GM12878 (cell line): Measurements from ENCODE around the gene ZMIZ1. TPM values are rescaled to one million over a fixed set of nuclear protein-coding genes. Genes with fewer than 3 reads are reported as not detected.

Source experiments
- ATAC-seq: fragments of 200-7000 bp; cut with Tn5 transposase; 3 replicates; pipeline ENCODE4 v1.9.1; 2020; ENCODE audit warnings: mild to moderate bottlenecking, moderate library complexity
- BruUV-seq: library from RNA; stranded (reverse); fragments of 400-500 nt; replicated peaks from 2 replicates; lab custom pipeline; 2021; lab: Mats Ljungman, UMichigan
- CTCF ChIA-PET: fragments of 300-600 bp; sonication (Branson Sonifier 250); formaldehyde crosslinking; extraction: SDS; loops from one replicate; lab custom pipeline; 2021; ENCODE audit warnings: inconsistent platforms; lab: Yijun Ruan, JAX
- POLR2A ChIA-PET: fragments of 350-600 bp; formaldehyde crosslinking; extraction: SDS; loops from one replicate; lab custom pipeline; 2021; ENCODE audit warnings: inconsistent platforms; lab: Charles Lee
- RAD21 ChIA-PET: fragments of 300-600 bp; sonication (Branson Sonifier 250); formaldehyde crosslinking; loops from one replicate; lab custom pipeline; 2023; ENCODE audit warnings: antibody characterized with exemption; ENCODE audit not compliant: unreplicated experiment; lab: Charles Lee
- SMC1A ChIA-PET: fragments of 300-600 bp; sonication (Branson Sonifier 250); formaldehyde crosslinking; loops from one replicate; lab custom pipeline; 2023; ENCODE audit not compliant: unreplicated experiment, uncharacterized antibody; lab: Charles Lee
- DNase-seq: peaks from one replicate; pipeline ENCODE4 v3.0.0-alpha.2; 2011; ENCODE audit warnings: low read depth, low spot score
- FAIRE-seq: peaks from 3 replicates; lab custom pipeline; 2011; peaks lifted over from hg19 to GRCh38; lab: Jason Lieb, UNC
- H2AFZ ChIP-seq: 2 replicates; pipeline ENCODE4 v1.6.0; 2011; ENCODE audit warnings: low read depth, low read length, control low read depth; ENCODE audit not compliant: control insufficient read depth
- H3K27ac ChIP-seq: 2 replicates; pipeline ENCODE4 v1.5.1; 2011; ENCODE audit warnings: control low read depth; ENCODE audit not compliant: control insufficient read depth, insufficient read depth
- H3K27me3 ChIP-seq, 2 experiments: replicated peaks in 1 of 2; 2 replicates each; pipeline versions ENCODE4 v1.6.0 to v1.6.1; 2011; ENCODE audit warnings: low read length in 1 of 2; ENCODE audit not compliant: control insufficient read depth in 2 of 2, insufficient read depth in 2 of 2
- H3K36me3 ChIP-seq, 2 experiments: 2 replicates each; pipeline ENCODE4 v1.5.1; 2011; ENCODE audit warnings: low read length in 1 of 2; ENCODE audit not compliant: control insufficient read depth in 2 of 2, insufficient read depth in 2 of 2
- H3K4me1 ChIP-seq: 2 replicates; pipeline ENCODE4 v1.6.1; 2011; ENCODE audit warnings: mild to moderate bottlenecking, low read length, moderate library complexity, mixed read lengths; ENCODE audit not compliant: control insufficient read depth, insufficient read depth
- H3K4me2 ChIP-seq: 2 replicates; pipeline ENCODE4 v1.6.0; 2011; ENCODE audit warnings: control low read depth; ENCODE audit not compliant: control insufficient read depth, insufficient read depth
- H3K4me3 ChIP-seq: fragments of 200-600 bp; sonication (generic); 2 replicates; pipeline ENCODE4 v1.5.1; 2016
- H3K79me2 ChIP-seq: 2 replicates; pipeline ENCODE4 v1.6.0; 2011; ENCODE audit warnings: low read length; ENCODE audit not compliant: control insufficient read depth, insufficient read depth
- H3K9ac ChIP-seq: 2 replicates; pipeline ENCODE4 v1.8.0; 2011; ENCODE audit warnings: low read length, control low read depth, mixed read lengths; ENCODE audit not compliant: control insufficient read depth, insufficient read depth
- H3K9me3 ChIP-seq: replicated peaks from 3 replicates; pipeline ENCODE4 v1.5.1; 2011; ENCODE audit warnings: mild to moderate bottlenecking, low read length; ENCODE audit not compliant: control insufficient read depth, insufficient read depth
- H4K20me1 ChIP-seq: 2 replicates; pipeline ENCODE4 v1.6.0; 2011; ENCODE audit not compliant: control insufficient read depth, insufficient read depth
- ASH2L ChIP-seq: fragments of 300-600, 200-600 bp; sonication (generic); IDR thresholded peaks from 2 replicates; pipeline ENCODE4 v1.6.1; 2017; ENCODE audit warnings: low read depth, mild to moderate bottlenecking, borderline replicate concordance
- CBX3 ChIP-seq: fragments of 200-600 bp; sonication (generic); IDR thresholded peaks from 2 replicates; pipeline ENCODE4 v1.6.1; 2016; ENCODE audit warnings: low read depth, borderline replicate concordance
- GATAD2B ChIP-seq: fragments of 450-650 bp; conservative IDR thresholded peaks from 2 replicates; pipeline ENCODE4 v1.6.1; 2017; ENCODE audit warnings: low read depth, mild to moderate bottlenecking, moderate library complexity
- KAT2A ChIP-seq: conservative IDR thresholded peaks from 2 replicates; pipeline ENCODE4 v1.6.1; 2011; ENCODE audit warnings: low read depth, low read length; ENCODE audit not compliant: control insufficient read depth
- NFYB ChIP-seq: IDR thresholded peaks from 2 replicates; pipeline ENCODE4 v1.6.1; 2011; ENCODE audit warnings: low read depth, mild to moderate bottlenecking, low read length, improper control_type of control experiment, moderate library complexity; ENCODE audit not compliant: insufficient read depth
- PAX5 ChIP-seq: IDR thresholded peaks from 2 replicates; pipeline ENCODE4 v1.6.1; 2011; ENCODE audit warnings: low read depth, low read length, borderline replicate concordance
- PML ChIP-seq: IDR thresholded peaks from 2 replicates; pipeline ENCODE4 v1.6.1; 2012; ENCODE audit warnings: low read length, inconsistent platforms
- RUNX3 ChIP-seq: IDR thresholded peaks from 2 replicates; pipeline ENCODE4 v1.6.1; 2012; ENCODE audit warnings: low read length, inconsistent platforms
- SIN3A ChIP-seq: IDR thresholded peaks from 2 replicates; pipeline ENCODE4 v1.6.1; 2012; ENCODE audit warnings: low read depth, low read length, improper control_type of control experiment
- SP1 ChIP-seq: IDR thresholded peaks from one replicate; pipeline ENCODE4 v1.6.1; 2011; ENCODE audit warnings: low read depth, low read length
- TARDBP ChIP-seq: IDR thresholded peaks from 2 replicates; pipeline ENCODE4 v1.6.1; 2016; ENCODE audit warnings: borderline replicate concordance
- TCF3 ChIP-seq: IDR thresholded peaks from 2 replicates; pipeline ENCODE4 v1.6.1; 2012; ENCODE audit warnings: low read depth, mild to moderate bottlenecking, low read length, borderline replicate concordance; ENCODE audit not compliant: insufficient read depth
- TCF7 ChIP-seq: IDR thresholded peaks from 2 replicates; pipeline ENCODE4 v1.6.1; 2014; ENCODE audit warnings: antibody characterized with exemption, borderline replicate concordance
- WRNIP1 ChIP-seq: IDR thresholded peaks from 2 replicates; pipeline ENCODE4 v1.6.1; 2011; ENCODE audit warnings: low read depth, low read length, improper control_type of control experiment, borderline replicate concordance
- ZNF217 ChIP-seq: fragments of 450-650 bp; IDR thresholded peaks from 2 replicates; pipeline ENCODE4 v1.6.1; 2017; ENCODE audit warnings: antibody characterized with exemption, mild to moderate bottlenecking
- ZNF24 ChIP-seq: fragments of 450-650 bp; IDR thresholded peaks from 2 replicates; pipeline ENCODE4 v1.6.1; 2017; ENCODE audit warnings: antibody characterized with exemption, mild to moderate bottlenecking
- WGBS: methylation state at CpG from one replicate; pipeline ENCODE4 v1.1.6; 2016; ENCODE audit warnings: low lambda C conversion rate; ENCODE audit not compliant: insufficient replicate concordance, insufficient coverage; ENCODE audit errors: missing lambda C conversion rate; 5-methylcytosine and 5-hydroxymethylcytosine counted together
- in situ Hi-C: fragments of 300-500 bp; cut with MboI; formaldehyde crosslinking; loops from 9 replicates; pipeline ENCODE4 v1.14.3; 2018; ENCODE audit warnings: mixed read lengths
- intact Hi-C: fragments of 100-400 bp; cut with micrococcal nuclease; formaldehyde crosslinking; loops from one replicate; pipeline ENCODE4 v1.14.2; 2022; ENCODE audit not compliant: unreplicated experiment
- polyA plus RNA-seq, 11 experiments: library from polyadenylated mRNA; depleted of rRNA in 4 of 11; unstranded in 6 of 11; stranded (reverse) in 5 of 11; fragments of >200 nt; fragmentation: Nextera tagmentation in 4 of 11; fragmentation: Illumina TruSeq in 1 of 11; extraction: Ambion mirVana in 4 of 11; extraction: Trizol in 1 of 11; gene quantifications; 1 replicate in 1 of 11; 2 replicates in 10 of 11; pipeline versions ENCODE4 v1.2.1 to v1.2.3, GENCODE V29; 2011 to 2016; ENCODE audit warnings: inconsistent platforms in 2 of 11, missing spikeins in 2 of 11, low read depth in 1 of 11
- total RNA-seq, 4 experiments: library from RNA; depleted of rRNA in 3 of 4; stranded (reverse); fragments of >200 nt in 3 of 4; fragmentation: Illumina TruSeq in 1 of 4; extraction: Trizol in 1 of 4; gene quantifications; 2 replicates each; pipeline versions ENCODE4 v1.2.1 to v1.2.3, GENCODE V29; 2013 to 2021
- TF ChIP-seq, protein P1 (sequence below): fragments of 450-650 bp; IDR thresholded peaks from 2 replicates; pipeline ENCODE4 v1.6.1; 2014; ENCODE audit warnings: mild to moderate bottlenecking
- TF ChIP-seq, protein P2 (sequence below): fragments of 450-650 bp; IDR thresholded peaks from 2 replicates; pipeline ENCODE4 v1.6.1; 2017; ENCODE audit warnings: low read depth, mild to moderate bottlenecking, moderate library complexity

ZMIZ1 gene
- total and polyA plus RNA-seq, 10 of the 15 experiments (the other 5 are each of a cell fraction or from before 2014, with no cell fraction given): 3.1 to 82.3 (median 14.9) TPM

DNA sequence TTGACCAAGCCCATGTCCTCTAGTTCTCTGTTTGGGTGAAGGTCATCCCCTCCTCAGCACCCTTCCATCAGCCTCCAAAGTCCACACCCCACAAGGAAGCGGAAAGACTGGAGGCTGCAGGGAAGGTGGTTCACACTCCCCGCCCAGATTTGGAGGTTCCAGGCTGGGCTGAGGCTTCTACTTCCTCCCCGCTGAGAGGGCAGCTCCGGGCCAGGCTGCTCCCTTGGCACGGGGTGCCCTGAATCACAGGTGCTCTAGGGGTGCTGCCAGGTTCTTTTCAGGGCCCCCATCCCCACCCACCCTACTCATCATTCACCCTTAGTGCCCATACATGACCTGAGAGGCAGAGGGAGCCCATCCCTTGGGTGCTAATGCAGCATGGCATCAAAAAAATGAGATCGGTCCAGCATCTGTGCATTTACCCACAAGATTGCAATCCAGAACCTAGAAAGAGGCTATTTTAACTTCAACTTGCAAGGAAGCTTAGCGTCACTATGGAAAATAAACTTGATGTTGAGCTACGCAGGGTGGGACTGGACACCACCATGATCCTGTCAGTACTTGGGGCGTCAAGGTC lies 47.3 kb upstream of the ZMIZ1 start:
- DNase-seq: no peak
- Histone ChIP-seq H3K4me3 (no peak overlapping the region), H3K9ac (no peak overlapping the region), H3K79me2 (no peaks in the 10 kb centered on the region), H3K4me1 (peaks cover 14% of the 10 kb centered on the region), H3K36me3 (no peaks in the 10 kb centered on the region), H3K4me2 (no peak overlapping the region), H3K27ac (no peak overlapping the region), H2AFZ (no peak overlapping the region), H3K9me3 (no peaks in the 10 kb centered on the region; the same call in 2 of the 3 replicates), H4K20me1 (no peaks in the 10 kb centered on the region), H3K27me3 (no peaks in the 10 kb centered on the region)
- in situ Hi-C loops (no loop called here), intact Hi-C loops (no loop called here)
- BruUV-seq: no TSS peak
- TF ChIP-seq TCF7: no peak
- no peak for TF ChIP-seq WRNIP1
- no peak for TF ChIP-seq TARDBP
- TF ChIP-seq SIN3A: no peak
- no peak for TF ChIP-seq SP1
- no peak for TF ChIP-seq PAX5
- TF ChIP-seq TCF3: no peak
- TF ChIP-seq NFYB: no peak
- SMC1A ChIA-PET: no interaction called here
- 71% methylated on average over 9 of the region's 9 CpGs for WGBS
- CTCF ChIA-PET: no interaction called here
- POLR2A ChIA-PET: no interaction called here
- RAD21 ChIA-PET: no interaction called here
- FAIRE-seq: no peak
- no peak for ATAC-seq

DNA sequence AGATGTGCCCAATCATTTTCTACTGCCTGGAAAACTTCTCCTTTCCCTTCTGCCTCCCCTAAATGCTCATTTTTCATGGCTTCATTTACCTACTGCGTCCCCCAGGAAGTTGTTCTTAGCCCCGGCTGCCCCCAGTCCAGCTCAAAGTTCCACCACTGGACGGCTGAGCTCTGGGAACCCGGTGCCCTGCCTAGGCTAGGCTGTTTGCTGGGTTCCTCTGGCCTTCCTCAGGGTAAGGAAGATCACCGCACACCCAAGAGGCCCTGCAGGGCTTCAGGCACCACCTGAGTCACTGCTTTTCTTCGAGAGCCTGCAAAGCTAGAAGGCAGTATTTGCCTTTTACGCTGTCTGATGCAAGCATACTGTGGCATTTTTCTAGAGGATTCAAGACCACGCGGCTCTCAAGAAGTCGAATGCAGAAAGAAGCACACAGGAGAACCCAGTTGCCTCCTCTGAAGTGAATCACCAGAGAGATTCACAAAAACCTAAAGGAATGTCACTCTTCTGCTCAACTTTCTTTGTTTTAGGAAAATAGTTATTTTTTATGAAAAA lies 46.7 kb upstream of the ZMIZ1 start:
- Histone ChIP-seq H3K9me3 (no peaks in the 10 kb centered on the region; the same call in 2 of the 3 replicates), H3K27me3 (no peaks in the 10 kb centered on the region), H3K4me2 (no peak overlapping the region), H3K4me3 (no peak overlapping the region), H3K4me1 (peaks cover 14% of the 10 kb centered on the region), H3K79me2 (no peaks in the 10 kb centered on the region), H3K27ac (no peak overlapping the region), H3K9ac (no peak overlapping the region), H3K36me3 (no peaks in the 10 kb centered on the region), H4K20me1 (no peaks in the 10 kb centered on the region), H2AFZ (no peak overlapping the region)
- ATAC-seq (no peak), DNase-seq (no peak), FAIRE-seq (no peak)
- ChIA-PET CTCF (no interaction called here), SMC1A (interaction anchor here (0.6 to 1.4 kb wide), 2 partner anchors 9 to 16 kb away, joined by 3 read pairs; no protein-coding TSS in a partner anchor), POLR2A (no interaction called here), RAD21 (no interaction called here)
- in situ Hi-C loops (no loop called here), intact Hi-C loops (no loop called here)
- no TSS peak for BruUV-seq
- WGBS: 67% methylated on average over 10 of the region's 10 CpGs
- TF ChIP-seq, protein P1, sequence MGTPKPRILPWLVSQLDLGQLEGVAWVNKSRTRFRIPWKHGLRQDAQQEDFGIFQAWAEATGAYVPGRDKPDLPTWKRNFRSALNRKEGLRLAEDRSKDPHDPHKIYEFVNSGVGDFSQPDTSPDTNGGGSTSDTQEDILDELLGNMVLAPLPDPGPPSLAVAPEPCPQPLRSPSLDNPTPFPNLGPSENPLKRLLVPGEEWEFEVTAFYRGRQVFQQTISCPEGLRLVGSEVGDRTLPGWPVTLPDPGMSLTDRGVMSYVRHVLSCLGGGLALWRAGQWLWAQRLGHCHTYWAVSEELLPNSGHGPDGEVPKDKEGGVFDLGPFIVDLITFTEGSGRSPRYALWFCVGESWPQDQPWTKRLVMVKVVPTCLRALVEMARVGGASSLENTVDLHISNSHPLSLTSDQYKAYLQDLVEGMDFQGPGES: no peak
- TF ChIP-seq GATAD2B (no peak), RUNX3 (no peak), KAT2A (no peak), PAX5 (no peak), PML (no peak), ASH2L (no peak), ZNF217 (no peak), CBX3 (no peak), ZNF24 (no peak)
- TF ChIP-seq, protein P2, sequence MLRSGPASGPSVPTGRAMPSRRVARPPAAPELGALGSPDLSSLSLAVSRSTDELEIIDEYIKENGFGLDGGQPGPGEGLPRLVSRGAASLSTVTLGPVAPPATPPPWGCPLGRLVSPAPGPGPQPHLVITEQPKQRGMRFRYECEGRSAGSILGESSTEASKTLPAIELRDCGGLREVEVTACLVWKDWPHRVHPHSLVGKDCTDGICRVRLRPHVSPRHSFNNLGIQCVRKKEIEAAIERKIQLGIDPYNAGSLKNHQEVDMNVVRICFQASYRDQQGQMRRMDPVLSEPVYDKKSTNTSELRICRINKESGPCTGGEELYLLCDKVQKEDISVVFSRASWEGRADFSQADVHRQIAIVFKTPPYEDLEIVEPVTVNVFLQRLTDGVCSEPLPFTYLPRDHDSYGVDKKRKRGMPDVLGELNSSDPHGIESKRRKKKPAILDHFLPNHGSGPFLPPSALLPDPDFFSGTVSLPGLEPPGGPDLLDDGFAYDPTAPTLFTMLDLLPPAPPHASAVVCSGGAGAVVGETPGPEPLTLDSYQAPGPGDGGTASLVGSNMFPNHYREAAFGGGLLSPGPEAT: no peak
